GM19023 (cell line): Measurements from ENCODE around the gene DDX43.
"Not testable (repeated sequence)": the region's sequence is repeated elsewhere in the genome, so short reads cannot be mapped to it uniquely, and the experiment has no call there.

Experiments used
- ATAC-seq: cut with Tn5 transposase; IDR thresholded peaks from one replicate; pipeline ENCODE4 v1.9.1; 2021; ENCODE audit warnings: mild to moderate bottlenecking, moderate library complexity; ENCODE audit not compliant: unreplicated experiment

DDX43 gene

DNA sequence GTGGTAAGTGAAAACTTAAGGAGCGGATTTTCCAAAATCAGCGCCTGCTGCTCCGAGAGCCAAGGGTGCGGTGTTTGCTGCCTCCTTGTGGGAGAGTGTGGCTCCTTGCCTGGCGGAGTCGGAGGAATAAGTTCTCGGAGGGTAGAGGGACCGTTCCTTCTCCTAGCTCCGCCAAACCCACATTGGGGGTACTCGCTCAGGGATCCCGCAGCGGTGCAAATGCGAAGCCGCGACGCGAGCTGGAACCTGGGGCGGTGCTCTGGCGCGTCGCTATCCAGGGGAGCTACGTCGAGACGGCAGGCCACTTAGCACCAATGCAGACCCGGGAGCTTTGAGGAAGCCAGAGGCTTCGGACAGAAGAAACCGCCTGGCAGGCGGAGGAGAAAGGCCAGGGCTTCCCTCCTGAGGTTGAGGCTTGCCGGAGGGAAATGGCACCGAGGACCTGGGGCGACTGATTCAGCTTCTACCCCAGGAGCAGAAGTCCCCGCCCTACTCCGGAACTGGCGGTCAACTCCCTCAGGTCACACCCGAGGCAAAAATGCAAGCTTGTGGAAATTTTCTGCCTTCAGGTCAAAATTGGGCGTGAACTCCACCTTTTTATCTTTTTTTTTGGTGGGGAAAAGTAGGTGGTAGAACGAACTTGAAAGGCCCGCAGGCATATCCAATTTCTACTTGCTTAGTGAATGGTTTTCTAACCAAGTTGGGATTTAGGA, 5.7 kb upstream of the DDX43 start:
- peak; percentile 79 for ATAC-seq

DNA sequence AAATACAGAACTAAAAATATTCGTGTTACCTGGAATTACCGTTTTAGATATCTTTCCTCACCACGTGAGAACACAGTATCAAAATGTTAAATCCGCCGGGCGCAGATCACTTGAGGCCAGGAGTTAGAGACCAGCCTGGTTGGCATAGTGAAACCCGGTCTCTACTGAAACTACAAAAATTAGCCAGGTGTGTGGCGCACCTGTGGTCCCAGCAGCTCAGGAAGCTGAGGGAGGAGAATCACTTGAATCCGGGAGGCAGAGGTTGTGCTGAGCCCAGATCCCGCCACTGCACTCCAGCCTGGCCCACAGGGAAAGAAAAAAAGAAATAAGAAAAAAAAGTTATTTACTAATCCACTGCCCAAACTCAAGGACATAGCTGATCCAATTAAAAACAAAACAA, 4.8 kb upstream of the DDX43 start:
- ATAC-seq = no peak

DNA sequence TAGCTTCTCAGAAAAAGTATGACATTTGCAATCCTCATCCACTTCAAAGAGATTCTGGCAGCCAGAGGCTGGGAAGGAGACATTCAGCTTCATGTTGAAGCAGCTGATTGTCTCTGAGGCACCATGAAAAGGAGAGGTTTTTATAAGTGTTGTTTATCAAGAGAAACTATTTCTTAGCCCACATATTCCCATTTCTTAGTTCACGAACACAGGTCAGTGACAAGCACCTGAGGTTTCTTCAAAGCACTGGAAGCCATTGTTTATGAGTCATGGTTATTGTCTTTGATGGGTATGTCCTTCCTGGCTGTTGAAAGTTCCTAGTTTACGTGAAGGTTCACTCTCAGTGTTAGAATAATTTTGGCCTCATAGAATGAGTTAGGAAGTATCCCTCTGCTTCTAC, 3.0 kb upstream of the DDX43 start:
- no peak for ATAC-seq

DNA sequence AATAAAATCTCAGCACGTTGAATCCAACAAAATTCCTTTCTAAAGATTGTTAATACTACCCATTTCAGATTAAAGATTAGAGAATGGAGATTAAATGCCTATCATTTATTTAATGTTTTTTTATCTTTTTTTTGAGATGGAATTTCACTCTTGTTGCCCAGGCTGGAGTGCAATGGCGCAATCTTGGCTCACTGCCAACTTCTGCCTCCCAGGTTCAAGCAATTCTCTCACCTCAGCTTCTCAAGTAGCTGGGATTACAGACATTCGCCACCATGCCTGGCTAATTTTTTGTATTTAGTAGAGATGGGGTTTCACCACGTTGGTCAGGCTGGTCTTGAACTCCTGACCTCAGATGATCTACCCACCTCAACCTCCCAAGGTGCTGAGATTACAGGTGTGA, 2.4 kb upstream of the DDX43 start:
- ATAC-seq = not testable (repeated sequence)

DNA sequence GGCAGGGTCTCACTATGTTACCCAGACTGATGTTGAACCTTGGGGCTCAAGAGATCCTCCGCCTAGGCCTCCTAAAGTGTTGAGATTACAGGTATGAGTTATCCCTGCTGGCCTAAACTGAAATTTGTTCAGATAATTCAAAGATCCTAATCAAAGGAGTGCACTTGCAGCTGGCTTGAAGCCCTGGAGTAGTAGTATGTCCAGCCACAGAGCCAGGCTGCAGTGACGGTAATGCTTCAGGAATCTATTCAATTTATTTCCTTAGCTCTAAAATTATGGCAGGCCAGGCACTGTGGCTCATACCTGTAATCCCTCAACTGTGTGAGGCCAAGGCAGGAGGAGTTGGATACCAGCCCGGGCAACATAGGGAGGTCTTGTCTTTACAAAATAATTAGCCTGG, 1.4 kb upstream of the DDX43 start:
- no peak for ATAC-seq

GRCh38 chr6:73395875-73396274, 1.2 kb downstream of the DDX43 start:
- no peak for ATAC-seq

- ATAC-seq = no peak
Observed at GRCh38 chr6:73400656-73401055, 6.0 kb downstream of the DDX43 start.

DNA sequence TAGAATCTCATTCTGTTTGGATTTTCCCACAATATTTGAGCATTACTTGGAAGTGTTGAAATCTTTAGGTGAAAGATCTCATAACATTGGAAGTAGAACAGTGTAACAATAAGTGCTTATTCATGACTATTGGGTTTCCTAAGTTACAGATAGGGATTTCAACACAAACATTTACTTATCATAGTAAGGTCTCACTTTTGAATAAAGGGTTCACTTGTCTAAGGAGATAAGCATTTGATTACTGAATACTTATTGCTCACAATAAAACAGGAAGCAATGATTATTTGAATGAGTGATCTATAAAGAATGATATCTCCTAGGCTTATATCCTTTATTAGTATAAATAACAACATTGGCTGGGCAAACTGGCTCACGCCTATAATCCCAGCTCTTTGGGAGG, 14.8 kb downstream of the DDX43 start:
- no peak for ATAC-seq

DNA sequence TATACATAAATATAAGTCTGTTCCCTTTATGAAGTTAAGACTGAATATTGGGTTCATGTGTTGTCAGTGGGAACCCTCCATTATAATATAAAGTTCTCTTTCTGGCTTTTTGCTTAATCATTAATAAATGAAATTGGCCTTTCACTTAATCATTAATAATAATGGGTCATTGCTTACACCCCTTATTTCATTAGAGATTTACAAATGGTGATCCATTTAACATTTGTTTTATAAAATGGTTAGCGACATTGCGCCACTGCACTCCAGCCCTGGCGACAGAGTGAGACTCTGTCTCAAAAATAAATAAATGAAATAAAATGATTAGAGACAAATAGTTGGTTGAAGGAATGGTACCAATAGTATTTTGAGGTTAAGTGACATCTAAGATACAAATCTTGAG, 18.5 kb downstream of the DDX43 start:
- no peak for ATAC-seq

DNA sequence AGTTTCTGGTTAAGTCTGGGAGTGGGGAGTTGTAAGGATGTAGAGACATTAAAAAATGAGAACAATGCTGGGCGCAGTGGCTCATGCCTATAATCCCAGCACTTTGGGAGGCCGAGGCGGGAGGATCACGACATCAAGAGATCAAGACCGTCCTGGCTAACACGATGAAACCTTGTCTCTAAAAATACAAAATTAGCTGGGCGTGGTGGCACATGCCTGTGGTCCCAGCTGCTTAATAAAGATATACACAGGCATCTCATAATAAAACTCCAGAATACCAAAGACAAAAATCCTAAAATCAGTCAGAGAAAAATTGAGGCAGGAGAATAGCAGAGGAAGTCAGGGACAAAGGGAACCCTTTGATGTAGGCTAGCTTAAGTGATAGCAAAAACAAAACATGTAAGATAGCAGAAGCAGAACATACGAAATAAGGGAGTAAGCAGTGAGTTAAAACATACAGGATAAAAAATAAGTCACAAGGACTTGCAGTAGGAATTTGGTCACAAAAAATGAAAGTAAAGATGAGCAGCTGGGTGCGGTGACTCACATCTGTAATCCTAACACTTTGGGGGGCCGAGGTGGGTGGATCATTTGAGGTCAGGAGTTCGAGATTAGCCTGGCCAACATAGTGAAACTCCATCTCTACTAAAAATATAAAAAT, 23.6 kb downstream of the DDX43 start:
- no peak for ATAC-seq

GRCh38 chr6:73421534-73421933, 26.9 kb downstream of the DDX43 start:
- ATAC-seq = no peak

DNA sequence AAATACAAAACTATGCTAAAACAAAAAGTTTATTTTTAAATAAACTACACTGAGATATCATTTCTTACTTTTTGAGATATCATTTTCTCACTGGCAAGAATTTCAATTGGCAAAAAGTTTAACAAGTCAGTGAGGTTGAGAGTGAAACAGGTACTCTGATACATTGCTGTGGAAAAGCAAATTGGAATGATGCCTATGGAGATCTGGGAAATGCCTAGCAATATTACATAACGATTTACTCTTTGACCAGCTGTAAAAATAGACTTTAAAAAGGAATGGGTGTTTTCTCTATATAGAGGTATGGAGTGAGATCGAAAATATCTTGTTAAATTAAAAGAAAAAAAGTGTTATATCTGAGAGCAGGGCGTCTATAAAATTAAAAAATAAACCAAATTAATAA, 40.6 kb downstream of the DDX43 start:
- ATAC-seq = no peak

- no peak for ATAC-seq
Observed at GRCh38 chr6:73443555-73443954, 48.9 kb downstream of the DDX43 start.

GRCh38 chr6:73451223-73452106, 56.8 kb downstream of the DDX43 start:
- ATAC-seq = peak; percentile 60

DNA sequence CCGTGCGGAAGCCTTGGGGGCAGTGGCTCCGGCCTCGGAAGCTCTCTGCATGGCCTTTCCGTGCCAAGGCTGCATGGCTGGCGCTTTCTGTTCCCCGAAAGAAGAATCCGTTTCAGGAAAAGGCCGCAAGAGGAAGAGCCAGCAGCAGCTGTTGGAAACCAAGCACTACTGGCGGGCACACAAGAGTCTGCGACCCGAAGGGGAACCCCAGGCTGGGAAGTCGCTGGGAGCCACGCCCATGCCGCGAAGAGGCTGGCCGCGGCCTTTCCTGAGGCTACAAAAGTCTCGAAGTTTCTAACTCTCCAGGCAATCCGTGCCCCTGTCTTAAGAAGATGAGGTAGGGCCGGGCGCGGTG, 57.5 kb downstream of the DDX43 start, which contains the start of gene CGAS:
TSS of gene CGAS (minus strand) at position 191 of the 355 bp plus-strand sequence. CDS start at position 75, 116 bp downstream.
- ATAC-seq = peak; percentile 73

DNA sequence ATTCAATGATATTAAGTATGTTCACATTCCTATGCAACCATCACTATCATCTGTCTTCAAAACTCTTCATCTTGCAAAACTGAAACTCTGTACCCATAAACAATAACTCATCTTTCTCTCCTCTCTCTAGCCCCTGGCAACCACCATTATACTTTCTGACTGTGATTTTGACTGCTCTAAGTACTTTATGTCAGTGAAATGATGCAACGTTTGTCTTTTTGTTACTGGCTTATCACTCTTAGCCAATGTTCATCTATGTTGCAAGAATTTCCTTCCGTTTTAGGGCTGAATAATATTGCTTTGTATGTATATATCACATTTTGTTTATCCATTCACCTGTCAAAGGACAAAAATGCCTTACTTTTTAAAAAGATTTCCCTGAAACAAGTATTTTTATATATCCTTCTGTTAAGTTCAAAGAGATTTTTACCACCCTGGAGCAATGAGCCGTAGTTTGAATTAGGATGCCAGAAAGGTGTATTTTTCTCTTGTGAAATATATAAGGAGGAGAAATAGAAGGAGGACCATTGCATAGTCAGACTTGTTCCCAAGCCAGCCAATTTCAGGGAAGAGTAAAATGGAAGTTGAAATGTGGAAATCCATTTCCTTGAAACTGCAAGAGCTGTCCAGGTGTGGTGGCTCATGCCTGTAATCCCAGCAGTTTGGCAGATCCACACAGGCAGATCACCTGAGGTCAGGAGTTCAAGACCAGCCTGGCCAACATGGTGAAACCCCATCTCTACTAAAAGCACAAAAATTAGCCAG, 61.4 kb downstream of the DDX43 start:
- ATAC-seq = no peak

DNA sequence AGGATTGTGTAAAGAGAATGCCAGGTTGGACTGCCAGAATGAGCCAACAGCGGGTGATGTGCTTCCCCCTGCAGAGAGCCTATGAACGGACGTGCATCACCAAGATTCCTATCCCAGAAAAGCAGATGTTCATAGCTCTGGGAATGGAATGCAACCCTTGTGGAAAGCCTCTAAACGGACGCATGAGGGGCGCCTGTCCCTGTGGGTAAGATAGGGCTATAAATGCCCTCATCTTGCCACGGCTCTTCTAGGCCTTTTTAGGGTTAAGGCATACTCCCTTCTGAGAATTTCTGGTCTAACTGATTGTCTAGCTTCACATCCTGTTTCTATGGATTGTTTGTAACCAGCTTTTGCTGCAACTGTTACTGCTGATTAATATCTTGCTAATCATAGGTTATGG, 64.8 kb downstream of the DDX43 start:
- ATAC-seq = not testable (repeated sequence)

DNA sequence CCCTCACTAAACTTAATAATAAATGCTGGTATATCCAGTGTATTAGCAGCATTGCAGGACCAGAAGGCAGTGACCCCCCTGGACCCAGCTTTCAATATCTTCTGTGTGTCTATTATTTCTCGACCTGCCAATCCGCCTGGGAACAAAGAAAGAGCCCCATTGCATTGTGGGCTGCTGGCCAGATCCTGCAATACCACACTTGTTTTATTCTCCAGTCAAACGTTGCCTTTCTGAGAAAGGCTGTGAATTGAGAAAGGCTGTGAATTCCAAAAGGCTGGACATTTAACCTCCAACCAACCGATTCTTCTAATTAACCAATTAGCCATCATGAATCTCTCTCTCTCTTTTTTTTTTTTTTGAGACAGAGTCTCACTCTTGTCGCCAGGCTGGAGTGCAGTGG, 65.4 kb downstream of the DDX43 start:
- no peak for ATAC-seq

- ATAC-seq = peak; percentile 92
Observed at GRCh38 chr6:73461537-73462350, 67.1 kb downstream of the DDX43 start, which contains the start of gene MTO1. Gene MTO1 (plus strand): TSS chr6:73461737. CDS start chr6:73461855, 118 bp downstream.
